PC-9 (cell line): ENCODE measurements around the gene RAB40C. TPM values are rescaled to one million over a fixed set of nuclear protein-coding genes. Genes with fewer than 3 reads are reported as not detected.
A peak's percentile ranks its signal among the peaks of the same experiment; 100 is the strongest.

ENCODE experiments used
- BruUV-seq: library from RNA; stranded (reverse); fragments of 400-500 nt; replicated peaks from 2 replicates; lab custom pipeline; 2021; lab: Mats Ljungman, UMichigan
- CTCF ChIA-PET: fragments of 300-600 bp; sonication (Branson Sonifier 250); formaldehyde crosslinking; loops from one replicate; lab custom pipeline; 2022; ENCODE audit warnings: antibody characterized with exemption; lab: Charles Lee
- POLR2A ChIA-PET: fragments of 300-600 bp; sonication (Branson Sonifier 250); formaldehyde crosslinking; loops from one replicate; lab custom pipeline; 2022; ENCODE audit warnings: antibody characterized with exemption; ENCODE audit not compliant: unreplicated experiment; lab: Charles Lee
- DNase-seq, 2 experiments: peaks; one replicate each; pipeline versions ENCODE4 v3.0.0 to v3.0.0-alpha.2; 2015 to 2022; ENCODE audit warnings: mixed read lengths in 1 of 2
- H2AFZ ChIP-seq: fragments of 200-600 bp; sonication (generic); 2 replicates; pipeline ENCODE4 v1.8.1; 2017; ENCODE audit warnings: antibody characterized with exemption
- H3F3A ChIP-seq: fragments of 200-600 bp; sonication (generic); 2 replicates; pipeline ENCODE4 v1.8.1; 2017; ENCODE audit warnings: antibody characterized with exemption, mild to moderate bottlenecking, low read depth; ENCODE audit not compliant: insufficient read depth
- H3K27ac ChIP-seq: fragments of 200-600 bp; sonication (generic); 2 replicates; pipeline ENCODE4 v1.6.1; 2016; ENCODE audit warnings: mixed run types
- H3K27me3 ChIP-seq: fragments of 200-600 bp; sonication (generic); 2 replicates; pipeline ENCODE4 v1.6.1; 2016; ENCODE audit warnings: low read depth, mixed run types; ENCODE audit not compliant: insufficient read depth
- H3K36me3 ChIP-seq: fragments of 200-600 bp; sonication (generic); 2 replicates; pipeline ENCODE4 v1.6.1; 2016; ENCODE audit warnings: low read depth, mixed run types
- H3K4me1 ChIP-seq: fragments of 200-600 bp; sonication (generic); replicated peaks from 2 replicates; pipeline ENCODE4 v1.6.1; 2016; ENCODE audit warnings: mixed run types; ENCODE audit not compliant: insufficient read depth
- H3K4me2 ChIP-seq: fragments of 200-600 bp; sonication (generic); 2 replicates; pipeline ENCODE4 v1.6.1; 2017; ENCODE audit warnings: mixed run types
- H3K4me3 ChIP-seq: fragments of 200-600 bp; sonication (generic); 2 replicates; pipeline ENCODE4 v1.6.1; 2016; ENCODE audit warnings: mixed run types
- H3K79me2 ChIP-seq: fragments of 200-600 bp; sonication (generic); 2 replicates; pipeline ENCODE4 v1.6.1; 2017; ENCODE audit warnings: low read depth, mixed run types
- H3K9me2 ChIP-seq: fragments of 200-600 bp; sonication (generic); 2 replicates; pipeline ENCODE4 v1.8.1; 2017; ENCODE audit warnings: mild to moderate bottlenecking; ENCODE audit not compliant: insufficient read depth
- H3K9me3 ChIP-seq: fragments of 200-600 bp; sonication (generic); 2 replicates; pipeline ENCODE4 v1.8.1; 2016; ENCODE audit warnings: low read depth; ENCODE audit not compliant: insufficient read depth
- H4K20me1 ChIP-seq: fragments of 200-600 bp; sonication (generic); 2 replicates; pipeline ENCODE4 v1.8.1; 2017; ENCODE audit not compliant: insufficient read depth
- EZH2 ChIP-seq: fragments of 200-600 bp; sonication (generic); IDR thresholded peaks from 2 replicates; pipeline ENCODE4 v1.8.0; 2017; ENCODE audit warnings: antibody characterized with exemption, low read depth
- intact Hi-C: fragments of 100-400 bp; cut with micrococcal nuclease; formaldehyde crosslinking; loops from one replicate; pipeline ENCODE4 v1.10.0; 2022; ENCODE audit not compliant: unreplicated experiment
- total RNA-seq: library from RNA; stranded (reverse); gene quantifications from 2 replicates; pipeline ENCODE4 v1.2.3, GENCODE V29; 2021
- TF ChIP-seq, protein P1 (sequence below): fragments of 200-600 bp; sonication (generic); conservative IDR thresholded peaks from 2 replicates; pipeline ENCODE4 v1.6.1; 2017; ENCODE audit warnings: mixed run types, antibody characterized with exemption, mild to moderate bottlenecking, moderate library complexity

RAB40C gene
- total RNA-seq, 1 experiment from 2014 or later, result 47.1 TPM

DNA sequence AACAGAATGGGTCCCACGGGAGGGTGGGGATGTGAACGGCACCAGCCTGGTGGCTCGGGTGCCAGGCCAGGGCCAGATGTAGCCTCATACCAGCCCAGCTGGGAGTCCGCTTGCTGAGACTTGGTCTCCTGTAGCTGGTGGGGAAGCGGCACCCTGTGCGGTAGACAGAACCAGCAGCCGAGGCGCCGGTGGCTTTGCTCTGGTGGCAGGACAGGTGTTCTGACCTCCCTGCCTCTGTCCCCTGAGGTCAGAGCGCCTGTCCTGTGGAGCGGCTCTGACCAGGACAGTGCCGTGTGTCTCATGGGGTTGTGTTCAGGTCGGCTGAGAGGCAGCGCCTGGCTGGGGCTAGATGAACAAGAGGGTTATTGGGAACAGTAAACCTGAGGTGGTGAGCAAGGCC, 20.1 kb downstream of the RAB40C start:
- no peaks in the 10 kb centered on the region for H3F3A ChIP-seq
- intact Hi-C loops, result no loop called here
- POLR2A ChIA-PET, result interaction anchor here (0.7 kb wide), 1 partner anchor 32 kb away, joined by 3 read pairs; no protein-coding TSS in a partner anchor

DNA sequence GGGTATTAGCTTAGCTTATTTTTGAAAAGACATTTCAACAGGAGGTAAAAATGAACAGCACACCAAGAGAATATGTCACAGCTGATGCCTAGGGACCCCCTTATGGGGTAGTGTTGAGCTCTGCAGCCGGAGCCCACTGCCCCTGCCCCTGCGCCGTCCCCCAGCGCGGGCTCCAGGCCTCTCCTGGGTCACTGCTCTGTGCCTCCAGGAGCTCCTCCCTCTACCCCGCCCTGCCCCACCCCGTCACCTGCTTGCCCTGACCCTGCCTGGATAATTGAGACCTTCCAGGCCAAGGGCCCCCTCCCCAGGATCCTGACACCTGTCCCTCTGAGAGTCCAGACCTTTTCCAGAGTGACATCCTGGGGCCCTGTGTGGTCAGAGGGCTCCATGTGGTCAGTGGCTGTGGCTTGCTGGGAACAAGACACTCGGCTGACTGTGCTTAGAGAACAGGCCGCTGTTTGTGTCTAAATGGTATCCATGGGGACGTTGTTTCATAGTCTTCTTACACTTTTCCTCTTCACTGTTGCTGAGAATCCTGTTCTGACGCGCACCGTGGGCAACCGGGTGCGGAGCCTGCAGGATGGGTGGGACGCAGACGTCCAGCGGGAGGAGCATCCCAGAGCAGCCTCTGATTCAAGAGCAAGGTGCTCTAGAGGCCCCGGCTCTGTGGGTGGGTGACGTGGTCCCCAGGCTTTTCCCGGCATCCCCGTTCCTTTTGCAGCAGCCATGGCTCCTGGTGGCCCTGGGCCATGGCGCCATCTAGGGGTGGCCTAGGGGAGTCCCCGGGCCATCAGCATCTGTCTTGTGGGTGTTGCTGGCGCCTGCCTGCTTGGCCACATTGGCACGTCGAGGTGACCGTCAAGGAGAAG, 20.9 kb downstream of the RAB40C start:
- Histone ChIP-seq H3K27me3 (no peaks in the 10 kb centered on the region), H4K20me1 (peaks cover 4% of the 10 kb centered on the region; the same call in 1 of the 2 replicates), H3F3A (no peaks in the 10 kb centered on the region), H3K4me3 (no peak overlapping the region), H3K79me2 (0 out of 2 replicates have a peak, but pooled peaks cover 3% of the 10 kb centered on the region), H2AFZ (no peak overlapping the region), H3K27ac (no peak overlapping the region), H3K36me3 (no peaks in the 10 kb centered on the region), H3K9me2 (no peaks in the 10 kb centered on the region), H3K4me2 (no peak overlapping the region), H3K4me1 (no peaks in the 10 kb centered on the region), H3K9me3 (no peaks in the 10 kb centered on the region)
- DNase-seq, result no peak
- ChIA-PET POLR2A (no interaction called here), CTCF (interaction anchor here (0.9 to 1.3 kb wide), 2 partner anchors 10 to 17 kb away, joined by 3 read pairs; no protein-coding TSS in a partner anchor)
- BruUV-seq, result no TSS peak
- TF ChIP-seq, protein P1, sequence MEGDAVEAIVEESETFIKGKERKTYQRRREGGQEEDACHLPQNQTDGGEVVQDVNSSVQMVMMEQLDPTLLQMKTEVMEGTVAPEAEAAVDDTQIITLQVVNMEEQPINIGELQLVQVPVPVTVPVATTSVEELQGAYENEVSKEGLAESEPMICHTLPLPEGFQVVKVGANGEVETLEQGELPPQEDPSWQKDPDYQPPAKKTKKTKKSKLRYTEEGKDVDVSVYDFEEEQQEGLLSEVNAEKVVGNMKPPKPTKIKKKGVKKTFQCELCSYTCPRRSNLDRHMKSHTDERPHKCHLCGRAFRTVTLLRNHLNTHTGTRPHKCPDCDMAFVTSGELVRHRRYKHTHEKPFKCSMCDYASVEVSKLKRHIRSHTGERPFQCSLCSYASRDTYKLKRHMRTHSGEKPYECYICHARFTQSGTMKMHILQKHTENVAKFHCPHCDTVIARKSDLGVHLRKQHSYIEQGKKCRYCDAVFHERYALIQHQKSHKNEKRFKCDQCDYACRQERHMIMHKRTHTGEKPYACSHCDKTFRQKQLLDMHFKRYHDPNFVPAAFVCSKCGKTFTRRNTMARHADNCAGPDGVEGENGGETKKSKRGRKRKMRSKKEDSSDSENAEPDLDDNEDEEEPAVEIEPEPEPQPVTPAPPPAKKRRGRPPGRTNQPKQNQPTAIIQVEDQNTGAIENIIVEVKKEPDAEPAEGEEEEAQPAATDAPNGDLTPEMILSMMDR, result peak; percentile 68
- no peak for TF ChIP-seq EZH2
- intact Hi-C loops, result no loop called here

More for the DNA sequence above, 20.1 kb downstream of the RAB40C start:
- 0 out of 2 replicates have a peak, but pooled peaks cover 1% of the 10 kb centered on the region for H3K79me2 ChIP-seq
- no peak overlapping the region for H3K4me2 ChIP-seq
- no peak overlapping the region for H3K4me3 ChIP-seq
- H3K9me3 ChIP-seq, result no peaks in the 10 kb centered on the region
- TF ChIP-seq, protein P1, result no peak
- TF ChIP-seq EZH2, result no peak
- H2AFZ ChIP-seq, result no peak overlapping the region
- DNase-seq, result no peak
- no peaks in the 10 kb centered on the region for H3K36me3 ChIP-seq
- no peaks in the 10 kb centered on the region for H3K9me2 ChIP-seq
- peaks cover 4% of the 10 kb centered on the region; the same call in 1 of the 2 replicates for H4K20me1 ChIP-seq
- BruUV-seq, result no TSS peak
- no peaks in the 10 kb centered on the region for H3K4me1 ChIP-seq
- CTCF ChIA-PET, result interaction anchor here (0.9 to 1.3 kb wide), 2 partner anchors 9 to 16 kb away, joined by 3 read pairs; no protein-coding TSS in a partner anchor
- H3K27ac ChIP-seq, result no peak overlapping the region
- H3K27me3 ChIP-seq, result no peaks in the 10 kb centered on the region

DNA sequence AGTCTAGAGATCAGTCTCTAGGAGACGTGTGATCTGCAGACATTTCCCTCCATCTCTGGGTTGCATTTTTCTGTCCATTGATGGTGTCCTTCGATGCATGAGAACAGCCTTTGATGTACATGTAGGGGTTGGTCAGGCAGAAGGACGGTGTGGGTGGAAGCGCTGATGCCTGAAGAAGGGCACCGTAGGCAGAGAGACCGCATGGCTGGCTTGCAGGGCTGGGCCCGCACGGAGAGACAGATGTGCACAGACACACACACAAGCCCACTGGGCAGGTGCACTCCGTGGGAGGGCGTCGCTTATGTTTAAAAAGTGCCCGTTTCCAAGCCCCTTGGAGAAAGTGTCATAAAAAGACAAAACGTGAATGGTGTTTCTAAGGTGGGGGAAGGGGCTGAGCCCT, 25.3 kb downstream of the RAB40C start:
- H3K36me3 ChIP-seq, result no peaks in the 10 kb centered on the region
- no peak overlapping the region for H3K27ac ChIP-seq
- H3K4me3 ChIP-seq, result no peak overlapping the region
- H3K4me1 ChIP-seq, result no peaks in the 10 kb centered on the region
- intact Hi-C loops, result no loop called here
- POLR2A ChIA-PET, result no interaction called here
- no peak overlapping the region for H3K4me2 ChIP-seq
- H2AFZ ChIP-seq, result no peak overlapping the region
- no peaks in the 10 kb centered on the region for H3K9me3 ChIP-seq
- H3K79me2 ChIP-seq, result 0 out of 2 replicates have a peak, but pooled peaks cover 3% of the 10 kb centered on the region
- no peaks in the 10 kb centered on the region for H3K27me3 ChIP-seq
- TF ChIP-seq, protein P1, result no peak
- TF ChIP-seq EZH2, result no peak
- peaks cover 4% of the 10 kb centered on the region; the same call in 1 of the 2 replicates for H4K20me1 ChIP-seq
- no peaks in the 10 kb centered on the region for H3F3A ChIP-seq
- CTCF ChIA-PET, result no interaction called here
- H3K9me2 ChIP-seq, result no peaks in the 10 kb centered on the region
- no peak for DNase-seq
- BruUV-seq, result no TSS peak
